AG04449 (cell line): ENCODE measurements around the gene CCDC149.

Experiments used
- CTCF ChIA-PET: fragments of 350-600 bp; formaldehyde crosslinking; extraction: SDS; loops from one replicate; lab custom pipeline; 2021; ENCODE audit warnings: antibody characterized with exemption; lab: Yijun Ruan, JAX
- POLR2A ChIA-PET: fragments of 400-600, 350-600 bp; formaldehyde crosslinking; extraction: SDS; loops from one replicate; lab custom pipeline; 2020; ENCODE audit warnings: antibody characterized with exemption, inconsistent platforms; lab: Yijun Ruan, JAX
- DNase-seq: peaks from one replicate; pipeline ENCODE4 v3.0.0-alpha.2; 2010; ENCODE audit warnings: low read depth, low spot score
- H3K4me3 ChIP-seq: 2 replicates; pipeline ENCODE4 v1.5.1; 2011; ENCODE audit warnings: low read depth, mild to moderate bottlenecking, control low read depth, low read length
- CTCF ChIP-seq: IDR thresholded peaks from one replicate; pipeline ENCODE4 v1.5.1; 2011; ENCODE audit warnings: mild to moderate bottlenecking, moderate library complexity, low read length, control low read depth, inconsistent platforms; ENCODE audit not compliant: insufficient read depth; ENCODE audit errors: missing control alignments

CCDC149 gene

GRCh38 chr4:24895461-24895860 is 17.4 kb downstream of the CCDC149 start:
- POLR2A ChIA-PET: no interaction called here
- DNase-seq: no peak
- H3K4me3 ChIP-seq: no peak overlapping the region
- CTCF ChIA-PET: interaction anchor here (1.2 kb wide), 1 partner anchor 11 kb away, joined by 3 read pairs; no protein-coding TSS in a partner anchor
- TF ChIP-seq CTCF: no peak

GRCh38 chr4:24894846-24895245 is 18.0 kb downstream of the CCDC149 start:
- ChIA-PET POLR2A (no interaction called here), CTCF (no interaction called here)
- H3K4me3 ChIP-seq: no peak overlapping the region
- no peak for DNase-seq
- TF ChIP-seq CTCF: no peak

GRCh38 chr4:24894243-24894642 is 18.6 kb downstream of the CCDC149 start:
- no peak for TF ChIP-seq CTCF
- H3K4me3 ChIP-seq: no peak overlapping the region
- no peak for DNase-seq
- POLR2A ChIA-PET: no interaction called here
- CTCF ChIA-PET: no interaction called here

GRCh38 chr4:24892778-24893177 is 20.1 kb downstream of the CCDC149 start:
- POLR2A ChIA-PET: no interaction called here
- CTCF ChIA-PET: no interaction called here
- no peak for TF ChIP-seq CTCF
- no peak overlapping the region for H3K4me3 ChIP-seq
- DNase-seq: no peak

- DNase-seq: no peak
- no peak overlapping the region for H3K4me3 ChIP-seq
- CTCF ChIA-PET: no interaction called here
- TF ChIP-seq CTCF: no peak
- POLR2A ChIA-PET: no interaction called here
These were observed 20.6 kb downstream of the CCDC149 start for GRCh38 chr4:24892278-24892677.

GRCh38 chr4:24890561-24891126 is 22.2 kb downstream of the CCDC149 start:
- H3K4me3 ChIP-seq: no peak overlapping the region
- ChIA-PET CTCF (no interaction called here), POLR2A (no interaction called here)
- no peak for TF ChIP-seq CTCF
- DNase-seq: no peak
